ENCODE data around the gene ZNF579. TPM values are rescaled to one million over a fixed set of nuclear protein-coding genes. Genes with fewer than 3 reads are reported as not detected.

Gene ZNF579
- total RNA-seq, 1 donor from 2014 or later: 35.0 TPM

- H3K4me1 Mint-ChIP-seq: peaks cover 29% of the 10 kb centered on the region
- H3K9me3 Mint-ChIP-seq: no peaks in the 10 kb centered on the region
- DNase-seq (ENCODE audit: low spot score in 2 of 2, unreplicated experiment in 2 of 2): no peak
- H3K27ac Mint-ChIP-seq: peak overlapping the region; percentile 88
- no peak for TF ChIP-seq CTCF (IDR thresholded peaks at IDR 0.05; ENCODE audit: unreplicated experiment)
- H3K27me3 Mint-ChIP-seq (ENCODE audit: low read depth): peaks cover 10% of the 10 kb centered on the region
- no peak overlapping the region for H3K4me3 Mint-ChIP-seq
- H3K36me3 Mint-ChIP-seq: no peaks in the 10 kb centered on the region
Measured at GRCh38 chr19:55553217-55554182, 27.1 kb downstream of the ZNF579 start.

DNA sequence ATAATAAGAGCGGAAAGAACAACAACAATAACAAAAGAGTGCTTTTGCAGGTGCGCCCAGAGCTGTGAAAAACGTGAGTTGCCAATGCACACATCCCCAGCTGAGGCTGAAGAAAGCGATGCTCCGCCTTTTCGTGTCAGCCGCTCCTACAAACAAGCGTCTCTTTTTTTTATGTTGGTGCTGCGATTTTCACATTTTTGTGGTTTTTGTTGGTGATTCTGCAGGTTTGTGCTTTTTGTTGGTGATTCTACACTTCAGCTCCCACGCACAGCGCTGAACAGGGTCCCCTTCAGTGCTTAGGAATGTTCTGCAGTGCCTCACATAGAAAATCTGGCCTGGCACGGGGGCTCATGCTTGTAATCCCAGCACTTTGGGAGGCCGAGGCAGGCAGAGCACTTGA, 28.0 kb downstream of the ZNF579 start:
- Mint-ChIP-seq H3K36me3 (no peaks in the 10 kb centered on the region), H3K4me1 (peaks cover 32% of the 10 kb centered on the region), H3K4me3 (peak overlapping the region; percentile 16), H3K27ac (peak overlapping the region; percentile 88), H3K9me3 (no peaks in the 10 kb centered on the region), H3K27me3 (ENCODE audit: low read depth) (peaks cover 10% of the 10 kb centered on the region)
- no peak for TF ChIP-seq CTCF (IDR thresholded peaks at IDR 0.05; ENCODE audit: unreplicated experiment)
- DNase-seq (ENCODE audit: low spot score in 2 of 2, unreplicated experiment in 2 of 2): no peak

DNA sequence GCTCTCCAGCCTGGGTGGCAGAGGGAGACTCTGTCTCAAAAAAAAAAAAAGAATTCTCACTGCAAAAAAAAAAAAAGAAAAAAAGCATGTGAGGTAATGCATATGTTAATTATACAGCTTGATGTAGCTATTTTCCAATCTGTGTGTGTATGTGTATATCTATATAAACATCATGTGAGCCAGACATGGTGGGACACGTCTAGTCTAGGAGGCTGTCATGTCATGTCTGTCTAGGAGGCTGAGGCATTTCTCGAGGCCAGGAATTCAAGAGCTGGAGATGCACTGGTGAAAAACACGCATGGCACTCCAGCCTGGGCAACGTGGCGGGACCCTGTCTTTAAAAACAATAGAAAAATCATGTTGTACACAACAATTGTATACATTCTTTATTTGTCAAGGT, 28.4 kb downstream of the ZNF579 start:
- no peaks in the 10 kb centered on the region for H3K9me3 Mint-ChIP-seq

DNA sequence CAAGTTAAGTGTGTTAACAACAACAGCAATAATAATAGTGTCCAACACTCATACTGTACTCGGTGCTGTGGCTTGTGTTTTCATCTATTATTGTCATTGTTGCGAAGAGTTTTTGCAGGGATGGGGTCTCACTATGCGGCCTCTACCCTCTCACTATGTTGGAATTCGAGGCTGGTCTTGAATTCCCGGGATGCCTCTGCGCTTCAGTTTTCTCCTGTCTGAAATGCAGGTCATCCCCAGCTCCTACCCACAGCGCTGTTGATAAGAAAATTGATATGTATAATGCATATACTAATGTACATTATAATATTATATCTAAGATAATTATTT, 30.4 kb downstream of the ZNF579 start:
- DNase-seq (ENCODE audit: low spot score in 2 of 2, unreplicated experiment in 2 of 2): no peak
- H3K4me1 Mint-ChIP-seq: peaks cover 38% of the 10 kb centered on the region
- no peak for TF ChIP-seq CTCF (IDR thresholded peaks at IDR 0.05; ENCODE audit: unreplicated experiment)
- peaks cover 12% of the 10 kb centered on the region for H3K27me3 Mint-ChIP-seq (ENCODE audit: low read depth)
- H3K4me3 Mint-ChIP-seq: peak overlapping the region; percentile 54
- H3K36me3 Mint-ChIP-seq: no peaks in the 10 kb centered on the region
- H3K27ac Mint-ChIP-seq: peak overlapping the region; percentile 78
- H3K9me3 Mint-ChIP-seq: no peaks in the 10 kb centered on the region

More for the DNA sequence above, 28.4 kb downstream of the ZNF579 start:
- peaks cover 10% of the 10 kb centered on the region for H3K27me3 Mint-ChIP-seq (ENCODE audit: low read depth)
- H3K27ac Mint-ChIP-seq: peak overlapping the region; percentile 74
- no peaks in the 10 kb centered on the region for H3K36me3 Mint-ChIP-seq
- no peak for TF ChIP-seq CTCF (IDR thresholded peaks at IDR 0.05; ENCODE audit: unreplicated experiment)
- peaks cover 36% of the 10 kb centered on the region for H3K4me1 Mint-ChIP-seq
- DNase-seq (ENCODE audit: low spot score in 2 of 2, unreplicated experiment in 2 of 2): no peak
- no peak overlapping the region for H3K4me3 Mint-ChIP-seq

DNA sequence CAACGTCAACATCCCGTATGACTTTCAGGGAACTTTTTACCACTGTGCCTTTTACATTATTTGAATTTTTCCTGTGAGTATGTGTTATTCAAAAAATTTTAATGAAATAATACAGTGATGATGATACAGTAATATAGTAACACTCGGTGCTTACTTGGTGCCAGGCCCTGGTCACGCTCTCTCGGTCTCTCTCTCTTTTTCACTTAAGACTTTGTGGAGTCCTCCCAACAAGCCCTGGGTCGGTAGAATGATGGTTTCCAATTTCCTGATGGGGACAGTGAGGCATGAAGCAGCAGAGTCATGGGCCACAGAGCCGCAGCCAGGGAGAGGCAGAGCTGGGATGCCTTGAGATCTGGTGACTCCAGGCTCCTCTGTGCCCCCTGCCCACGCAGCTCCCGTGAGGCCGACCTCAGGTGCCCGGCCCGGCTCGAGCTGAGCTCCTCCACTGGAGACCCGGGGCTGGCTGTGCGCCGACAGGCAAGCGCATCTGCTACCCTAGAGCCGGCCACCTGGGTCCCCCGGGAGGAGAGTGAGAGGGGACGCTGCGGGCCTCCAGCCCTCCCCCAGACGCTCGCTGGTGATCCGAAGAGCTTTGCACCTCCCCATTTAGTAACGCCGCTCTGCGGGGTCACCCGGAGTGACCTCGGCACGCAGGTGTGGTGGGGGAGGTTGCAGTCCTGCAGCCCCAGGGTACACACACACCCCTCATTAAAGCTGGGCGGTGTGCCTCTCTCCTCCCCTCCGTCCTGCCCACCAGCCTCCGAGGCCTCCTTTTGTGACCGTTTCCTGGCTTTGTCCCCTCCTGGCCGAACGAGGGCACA, 30.9 kb downstream of the ZNF579 start:
- H3K4me1 Mint-ChIP-seq: peaks cover 38% of the 10 kb centered on the region
- H3K27ac Mint-ChIP-seq: peak overlapping the region; percentile 78
- no peak for TF ChIP-seq CTCF (IDR thresholded peaks at IDR 0.05; ENCODE audit: unreplicated experiment)
- no peaks in the 10 kb centered on the region for H3K9me3 Mint-ChIP-seq
- no peak for DNase-seq (ENCODE audit: low spot score in 2 of 2, unreplicated experiment in 2 of 2)
- peaks cover 14% of the 10 kb centered on the region for H3K27me3 Mint-ChIP-seq (ENCODE audit: low read depth)
- peak overlapping the region; percentile 54 for H3K4me3 Mint-ChIP-seq
- no peaks in the 10 kb centered on the region for H3K36me3 Mint-ChIP-seq
